Measurements from ENCODE around the gene PCDHGA9. TPM values are rescaled to one million over a fixed set of nuclear protein-coding genes. Genes with fewer than 3 reads are reported as not detected.
"Not testable (repeated sequence)": the region's sequence is repeated elsewhere in the genome, so short reads cannot be mapped to it uniquely, and the experiment has no call there.

The PCDHGA9 gene
- polyA plus RNA-seq, 3 donors, result 0.51 to 0.89 (median 0.67) TPM

DNA sequence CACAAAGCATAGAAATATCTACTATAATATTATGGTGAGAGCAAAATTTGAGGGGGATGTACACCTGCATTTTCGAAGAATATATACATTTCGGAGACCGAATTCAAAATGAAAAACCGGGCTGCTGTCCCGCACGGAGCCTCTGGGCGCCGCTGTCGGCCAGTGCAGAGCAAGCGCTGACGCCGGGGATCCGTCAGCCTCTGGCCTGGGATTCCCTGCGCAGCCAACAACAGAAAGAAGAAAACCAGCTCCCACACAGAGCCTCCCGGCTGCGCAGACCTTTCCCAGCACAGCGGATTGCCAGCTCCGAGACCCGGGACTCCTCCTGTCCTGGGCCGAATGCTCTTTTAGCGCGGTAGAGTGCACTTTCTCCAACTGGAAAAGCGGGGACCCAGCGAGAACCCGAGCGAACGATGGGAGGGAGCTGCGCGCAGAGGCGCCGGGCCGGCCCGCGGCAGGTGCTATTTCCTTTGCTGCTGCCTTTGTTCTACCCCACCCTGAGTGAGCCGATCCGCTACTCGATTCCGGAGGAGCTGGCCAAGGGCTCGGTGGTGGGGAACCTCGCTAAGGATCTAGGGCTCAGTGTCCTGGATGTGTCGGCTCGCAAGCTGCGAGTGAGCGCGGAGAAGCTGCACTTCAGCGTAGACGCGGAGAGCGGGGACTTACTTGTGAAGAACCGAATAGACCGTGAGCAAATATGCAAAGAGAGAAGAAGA lies 5.4 kb downstream of the PCDHGA9 start, which contains the start of gene PCDHGB6:
Gene PCDHGB6 (plus strand): TSS at position 232 of the 716 bp plus-strand sequence. CDS start 182 bp downstream, at position 414.
- not testable (repeated sequence) for H3K27ac ChIP-seq (ENCODE audit: low read depth, low read length)
- 9 to 12% (median 10%) methylated on average over 46 to 49 of the region's 51 CpGs for WGBS, 3 donors

DNA sequence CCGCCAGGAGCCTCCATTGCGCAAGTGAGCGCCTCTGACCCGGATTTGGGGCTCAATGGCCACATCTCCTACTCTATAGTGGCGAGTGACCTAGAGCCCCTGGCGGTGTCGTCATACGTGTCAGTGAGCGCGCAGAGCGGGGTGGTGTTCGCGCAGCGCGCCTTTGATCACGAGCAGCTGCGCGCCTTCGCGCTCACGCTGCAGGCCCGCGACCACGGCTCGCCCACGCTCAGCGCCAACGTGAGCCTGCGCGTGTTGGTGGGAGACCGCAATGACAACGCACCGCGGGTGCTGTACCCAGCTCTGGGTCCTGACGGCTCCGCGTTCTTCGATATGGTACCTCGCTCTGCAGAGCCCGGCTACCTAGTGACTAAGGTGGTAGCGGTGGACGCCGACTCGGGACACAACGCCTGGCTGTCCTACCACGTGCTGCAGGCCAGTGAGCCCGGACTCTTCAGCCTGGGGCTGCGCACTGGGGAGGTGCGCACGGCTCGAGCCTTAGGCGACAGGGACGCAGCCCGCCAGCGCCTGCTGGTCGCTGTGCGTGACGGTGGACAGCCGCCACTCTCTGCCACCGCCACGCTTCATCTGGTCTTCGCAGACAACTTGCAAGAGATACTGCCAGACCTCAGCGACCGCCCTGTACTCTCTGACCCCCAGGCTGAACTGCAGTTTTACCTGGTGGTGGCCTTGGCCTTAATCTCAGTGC lies 7.2 kb downstream of the PCDHGA9 start:
- WGBS, 3 donors, result 17 to 27% (median 24%) methylated on average over 64 of the region's 64 CpGs
- H3K27ac ChIP-seq (ENCODE audit: low read depth, low read length), result no peak overlapping the region

DNA sequence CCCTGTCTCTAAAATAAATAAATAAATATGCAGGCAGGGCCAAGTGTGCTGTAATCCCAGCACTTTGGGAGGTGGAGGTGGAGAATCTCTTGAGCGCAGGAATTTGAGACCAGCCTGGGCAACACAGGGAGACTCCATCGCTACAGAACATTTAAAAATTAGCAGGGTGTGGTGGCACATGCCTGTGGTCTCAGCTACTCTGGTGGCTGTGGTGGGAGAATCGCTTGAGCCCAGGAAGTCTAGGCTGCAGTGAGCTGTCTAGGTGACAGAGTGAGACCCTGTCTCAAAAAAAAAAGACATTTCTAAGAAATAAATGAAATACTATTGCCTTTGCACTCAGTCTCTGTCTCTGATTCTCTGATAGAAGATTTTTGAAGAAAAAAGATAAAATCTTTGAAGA lies 9.0 kb downstream of the PCDHGA9 start:
- 60 to 67% (median 61%) methylated on average over 3 of the region's 3 CpGs for WGBS, 3 donors
- no peak overlapping the region for H3K27ac ChIP-seq (ENCODE audit: low read depth, low read length)

DNA sequence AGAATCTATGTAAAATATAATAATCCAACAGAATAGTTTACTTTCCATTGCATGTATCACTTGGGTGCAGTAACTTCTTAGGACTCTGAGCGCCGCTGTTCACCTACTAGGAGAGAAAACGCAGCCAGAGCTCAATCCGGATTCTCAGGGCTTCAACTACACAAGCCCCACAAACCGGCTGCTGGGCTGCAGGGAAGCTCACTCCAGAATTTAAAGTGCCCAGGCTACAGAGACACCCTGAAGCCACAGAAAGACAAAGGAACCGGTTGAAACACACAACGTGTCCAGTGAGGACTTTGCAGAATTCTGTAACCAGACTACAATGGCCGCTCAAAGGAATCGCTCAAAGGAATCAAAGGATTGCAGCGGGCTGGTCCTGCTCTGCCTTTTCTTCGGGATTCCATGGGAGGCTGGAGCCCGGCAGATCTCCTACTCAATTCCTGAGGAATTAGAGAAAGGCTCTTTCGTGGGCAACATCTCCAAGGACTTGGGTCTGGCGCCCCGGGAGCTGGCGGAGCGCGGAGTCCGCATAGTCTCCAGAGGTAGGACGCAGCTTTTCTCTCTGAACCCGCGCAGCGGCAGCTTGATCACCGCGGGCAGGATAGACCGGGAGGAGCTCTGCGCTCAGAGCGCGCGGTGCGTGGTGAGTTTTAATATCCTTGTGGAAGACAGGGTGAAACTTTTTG lies 10.4 kb downstream of the PCDHGA9 start, which contains the start of gene PCDHGA10:
Gene PCDHGA10 (plus strand): TSS at position 134 of the 686 bp plus-strand sequence. CDS start 189 bp downstream, at position 323.
- H3K27ac ChIP-seq (ENCODE audit: low read depth, low read length), result no peak within 1 kb of the TSS

DNA sequence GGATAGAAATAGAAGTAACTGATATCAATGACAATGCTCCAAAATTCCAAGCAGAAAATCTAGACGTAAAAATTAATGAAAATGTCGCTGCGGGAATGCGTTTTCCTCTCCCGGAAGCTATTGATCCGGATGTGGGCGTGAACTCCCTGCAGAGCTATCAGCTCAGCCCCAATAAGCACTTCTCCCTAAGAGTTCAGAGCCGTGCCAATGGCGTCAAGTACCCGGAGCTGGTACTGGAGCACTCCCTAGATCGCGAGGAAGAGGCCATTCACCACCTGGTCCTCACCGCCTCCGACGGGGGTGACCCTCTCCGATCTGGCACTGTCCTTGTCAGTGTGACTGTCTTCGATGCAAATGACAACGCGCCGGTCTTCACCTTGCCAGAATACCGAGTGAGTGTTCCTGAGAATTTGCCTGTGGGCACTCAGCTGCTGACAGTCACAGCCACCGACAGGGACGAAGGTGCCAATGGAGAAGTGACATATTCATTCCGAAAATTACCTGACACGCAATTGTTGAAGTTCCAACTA lies 11.0 kb downstream of the PCDHGA9 start:
- no peak overlapping the region for H3K27ac ChIP-seq (ENCODE audit: low read depth, low read length)
- WGBS, 3 donors, result 15 to 18% (median 16%) methylated on average over 25 of the region's 25 CpGs

More for the DNA sequence above, 10.4 kb downstream of the PCDHGA9 start, which contains the start of gene PCDHGA10:
- WGBS, 3 donors, result 15 to 19% (median 15%) methylated on average over 31 of the region's 31 CpGs

DNA sequence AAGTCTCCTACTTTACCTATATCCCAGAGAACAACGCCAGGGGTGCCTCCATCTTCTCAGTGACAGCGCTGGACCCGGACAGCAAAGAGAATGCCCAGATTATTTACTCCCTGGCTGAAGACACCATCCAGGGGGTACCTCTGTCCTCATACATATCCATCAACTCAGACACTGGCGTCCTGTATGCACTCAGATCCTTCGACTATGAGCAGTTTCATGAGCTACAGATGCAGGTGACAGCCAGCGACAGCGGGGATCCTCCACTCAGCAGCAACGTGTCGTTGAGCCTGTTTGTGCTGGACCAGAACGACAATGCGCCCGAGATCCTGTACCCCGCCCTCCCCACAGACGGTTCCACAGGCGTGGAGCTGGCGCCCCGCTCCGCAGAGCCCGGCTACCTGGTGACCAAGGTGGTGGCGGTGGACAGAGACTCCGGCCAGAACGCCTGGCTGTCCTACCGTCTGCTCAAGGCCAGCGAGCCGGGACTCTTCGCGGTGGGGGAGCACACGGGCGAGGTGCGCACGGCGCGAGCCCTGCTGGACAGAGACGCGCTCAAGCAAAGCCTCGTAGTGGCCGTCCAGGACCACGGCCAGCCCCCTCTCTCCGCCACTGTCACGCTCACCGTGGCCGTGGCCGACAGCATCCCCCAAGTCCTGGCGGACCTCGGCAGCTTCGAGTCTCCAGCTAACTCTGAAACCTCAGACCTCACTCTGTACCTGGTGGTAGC lies 12.1 kb downstream of the PCDHGA9 start:
- WGBS, 3 donors, result 26 to 29% (median 26%) methylated on average over 37 to 46 of the region's 46 CpGs

DNA sequence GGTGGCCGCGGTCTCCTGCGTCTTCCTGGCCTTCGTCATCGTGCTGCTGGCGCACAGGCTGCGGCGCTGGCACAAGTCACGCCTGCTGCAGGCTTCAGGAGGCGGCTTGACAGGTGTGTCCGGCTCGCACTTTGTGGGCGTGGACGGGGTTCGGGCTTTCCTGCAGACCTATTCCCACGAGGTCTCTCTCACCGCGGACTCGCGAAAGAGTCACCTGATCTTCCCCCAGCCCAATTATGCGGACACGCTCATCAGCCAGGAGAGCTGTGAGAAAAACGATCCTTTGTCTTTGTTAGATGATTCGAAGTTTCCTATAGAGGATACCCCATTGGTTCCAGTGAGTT lies 12.7 kb downstream of the PCDHGA9 start:
- 21 to 29% (median 23%) methylated on average over 24 of the region's 24 CpGs for WGBS, 3 donors
- not testable (repeated sequence) for H3K27ac ChIP-seq (ENCODE audit: low read depth, low read length)

More for the DNA sequence above, 12.1 kb downstream of the PCDHGA9 start:
- not testable (repeated sequence) for H3K27ac ChIP-seq (ENCODE audit: low read depth, low read length)

DNA sequence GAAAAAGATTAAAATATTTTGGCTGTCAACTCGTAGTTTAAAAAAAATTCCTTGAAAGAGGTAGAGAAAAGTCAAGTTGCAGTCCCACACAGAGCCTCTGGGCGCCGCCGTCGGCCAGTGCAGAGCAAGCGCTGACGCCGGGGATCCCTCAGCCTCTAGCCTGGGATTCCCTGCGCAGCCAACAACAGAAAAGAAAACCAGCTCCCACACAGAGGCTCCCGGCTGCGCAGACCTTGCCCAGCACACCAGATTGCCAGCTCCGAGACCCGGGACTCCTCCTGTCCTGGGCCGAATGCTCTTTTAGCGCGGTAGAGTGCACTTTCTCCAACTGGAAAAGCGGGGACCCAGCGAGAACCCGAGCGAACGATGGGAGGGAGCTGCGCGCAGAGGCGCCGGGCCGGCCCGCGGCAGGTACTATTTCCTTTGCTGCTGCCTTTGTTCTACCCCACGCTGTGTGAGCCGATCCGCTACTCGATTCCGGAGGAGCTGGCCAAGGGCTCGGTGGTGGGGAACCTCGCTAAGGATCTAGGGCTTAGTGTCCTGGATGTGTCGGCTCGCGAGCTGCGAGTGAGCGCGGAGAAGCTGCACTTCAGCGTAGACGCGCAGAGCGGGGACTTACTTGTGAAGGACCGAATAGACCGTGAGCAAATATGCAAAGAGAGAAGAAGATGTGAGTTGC lies 15.1 kb downstream of the PCDHGA9 start, which contains the start of gene PCDHGB7:
Gene PCDHGB7 (plus strand): TSS at position 184 of the 679 bp plus-strand sequence. CDS start 183 bp downstream, at position 367.
- 6 to 10% (median 7%) methylated on average over 39 to 47 of the region's 47 CpGs for WGBS, 3 donors
- H3K27ac ChIP-seq (ENCODE audit: low read depth, low read length), result not testable (repeated sequence)

DNA sequence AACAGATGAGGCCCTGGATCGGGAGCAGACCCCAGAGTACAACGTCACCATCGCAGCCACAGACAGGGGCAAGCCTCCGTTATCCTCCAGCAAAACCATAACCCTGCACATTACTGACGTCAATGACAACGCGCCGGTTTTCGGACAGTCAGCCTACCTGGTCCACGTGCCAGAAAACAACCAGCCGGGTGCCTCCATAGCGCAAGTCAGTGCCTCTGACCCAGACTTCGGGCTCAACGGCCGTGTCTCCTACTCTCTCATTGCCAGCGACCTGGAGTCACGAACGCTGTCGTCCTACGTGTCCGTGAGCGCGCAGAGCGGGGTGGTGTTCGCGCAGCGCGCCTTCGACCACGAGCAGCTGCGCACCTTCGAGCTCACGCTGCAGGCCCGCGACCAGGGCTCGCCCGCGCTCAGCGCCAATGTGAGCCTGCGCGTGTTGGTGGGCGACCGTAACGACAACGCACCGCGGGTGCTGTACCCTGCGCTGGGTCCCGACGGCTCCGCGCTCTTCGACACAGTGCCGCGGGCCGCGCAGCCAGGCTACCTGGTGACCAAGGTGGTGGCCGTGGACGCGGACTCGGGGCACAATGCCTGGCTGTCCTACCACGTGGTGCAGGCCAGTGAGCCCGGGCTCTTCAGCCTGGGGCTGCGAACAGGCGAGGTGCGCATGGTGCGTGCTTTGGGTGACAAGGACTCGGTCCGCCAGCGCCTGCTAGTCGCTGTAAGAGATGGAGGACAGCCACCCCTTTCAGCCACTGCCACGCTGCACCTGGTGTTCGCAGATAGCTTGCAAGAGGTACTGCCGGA lies 16.7 kb downstream of the PCDHGA9 start:
- no peak overlapping the region for H3K27ac ChIP-seq (ENCODE audit: low read depth, low read length)
- WGBS, 3 donors, result 21 to 31% (median 30%) methylated on average over 74 of the region's 74 CpGs

DNA sequence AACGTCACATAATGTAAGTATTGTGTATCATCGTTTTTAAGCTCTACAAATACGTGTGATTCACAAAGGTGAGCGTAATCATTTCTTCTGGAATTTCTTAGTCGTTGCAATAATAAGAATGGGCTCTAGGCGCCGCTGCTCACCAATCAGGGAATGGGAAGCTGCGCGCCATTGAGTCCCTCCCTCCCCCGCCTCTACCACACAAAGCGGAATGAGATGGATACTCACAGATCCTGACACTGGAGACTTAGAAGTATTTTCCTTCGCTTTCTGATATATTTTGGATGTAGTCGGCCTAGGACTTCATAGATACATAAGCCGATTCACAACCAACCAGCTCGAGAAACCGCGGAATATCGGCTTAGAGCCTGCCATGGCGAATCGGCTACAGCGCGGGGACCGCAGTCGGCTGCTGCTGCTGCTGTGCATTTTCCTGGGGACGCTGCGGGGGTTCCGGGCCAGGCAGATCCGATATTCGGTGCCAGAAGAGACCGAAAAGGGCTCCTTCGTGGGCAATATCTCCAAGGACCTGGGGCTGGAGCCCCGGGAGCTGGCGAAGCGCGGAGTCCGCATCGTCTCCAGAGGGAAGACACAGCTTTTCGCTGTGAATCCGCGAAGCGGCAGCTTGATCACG lies 18.4 kb downstream of the PCDHGA9 start, which contains the start of gene PCDHGA11:
Gene PCDHGA11 (plus strand): TSS at position 197 of the 634 bp plus-strand sequence. CDS start 177 bp downstream, at position 374.
- no peak within 1 kb of the TSS for H3K27ac ChIP-seq (ENCODE audit: low read depth, low read length)
- 9 to 11% (median 10%) methylated on average over 42 of the region's 42 CpGs for WGBS, 3 donors

DNA sequence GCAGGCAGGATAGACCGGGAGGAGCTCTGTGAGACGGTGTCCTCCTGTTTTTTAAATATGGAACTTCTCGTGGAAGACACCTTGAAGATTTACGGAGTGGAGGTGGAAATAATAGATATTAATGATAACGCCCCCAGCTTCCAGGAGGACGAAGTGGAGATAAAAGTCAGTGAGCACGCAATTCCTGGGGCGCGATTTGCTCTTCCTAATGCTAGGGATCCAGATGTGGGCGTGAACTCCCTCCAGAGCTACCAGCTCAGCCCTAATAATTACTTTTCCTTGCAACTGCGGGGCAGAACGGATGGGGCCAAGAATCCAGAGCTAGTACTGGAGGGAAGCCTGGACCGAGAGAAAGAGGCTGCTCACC lies 18.9 kb downstream of the PCDHGA9 start:
- H3K27ac ChIP-seq (ENCODE audit: low read depth, low read length), result no peak overlapping the region
- WGBS, 3 donors, result 8 to 13% (median 13%) methylated on average over 13 of the region's 13 CpGs

DNA sequence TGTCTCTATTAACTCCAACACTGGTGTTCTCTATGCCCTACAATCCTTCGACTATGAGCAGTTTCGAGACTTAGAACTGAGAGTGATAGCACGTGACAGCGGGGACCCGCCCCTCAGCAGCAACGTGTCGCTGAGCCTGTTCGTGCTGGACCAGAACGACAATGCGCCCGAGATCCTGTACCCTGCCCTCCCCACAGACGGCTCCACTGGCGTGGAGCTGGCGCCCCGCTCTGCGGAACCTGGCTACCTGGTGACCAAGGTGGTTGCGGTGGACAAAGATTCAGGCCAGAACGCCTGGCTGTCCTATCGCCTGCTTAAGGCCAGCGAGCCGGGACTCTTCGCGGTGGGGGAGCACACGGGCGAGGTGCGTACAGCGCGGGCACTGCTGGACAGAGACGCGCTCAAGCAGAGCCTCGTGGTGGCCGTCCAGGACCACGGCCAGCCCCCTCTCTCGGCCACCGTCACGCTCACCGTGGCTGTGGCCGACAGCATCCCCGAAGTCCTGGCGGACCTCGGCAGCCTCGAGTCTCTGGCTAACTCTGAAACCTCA lies 20.2 kb downstream of the PCDHGA9 start:
- WGBS, 3 donors, result 16 to 25% (median 23%) methylated on average over 35 to 42 of the region's 42 CpGs

DNA sequence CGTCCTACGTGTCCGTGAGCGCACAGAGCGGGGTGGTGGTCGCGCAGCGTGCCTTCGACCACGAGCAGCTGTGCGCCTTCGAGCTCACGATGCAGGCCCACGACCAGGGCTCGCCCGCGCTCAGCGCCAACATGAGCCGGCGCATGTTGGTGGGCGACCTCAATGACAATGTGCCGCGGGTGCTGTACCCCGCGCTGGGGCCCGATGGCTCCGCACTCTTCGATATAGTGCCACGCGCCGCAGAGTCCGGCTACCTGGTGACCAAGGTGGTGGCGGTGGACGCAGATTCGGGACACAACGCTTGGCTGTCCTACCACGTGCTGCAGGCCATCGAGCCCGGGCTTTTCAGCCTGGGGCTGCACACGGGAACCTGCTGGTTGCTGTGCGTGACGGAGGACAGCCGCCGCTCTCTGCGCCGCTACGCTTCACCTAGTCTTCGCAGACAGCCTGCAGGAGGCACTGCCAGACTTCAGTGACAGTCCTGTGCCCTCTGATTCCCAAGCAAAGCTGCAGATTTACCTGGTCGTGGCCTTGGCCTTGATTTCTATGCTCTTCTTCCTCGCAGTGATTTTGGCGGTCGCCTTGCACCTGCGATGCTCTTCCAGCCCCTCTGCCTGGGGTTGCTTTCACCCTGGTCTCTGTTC lies 25.3 kb downstream of the PCDHGA9 start:
- 34 to 46% (median 43%) methylated on average over 53 of the region's 53 CpGs for WGBS, 3 donors
- no peak overlapping the region for H3K27ac ChIP-seq (ENCODE audit: low read depth, low read length)

More for the DNA sequence above, 20.2 kb downstream of the PCDHGA9 start:
- no peak overlapping the region for H3K27ac ChIP-seq (ENCODE audit: low read depth, low read length)

DNA sequence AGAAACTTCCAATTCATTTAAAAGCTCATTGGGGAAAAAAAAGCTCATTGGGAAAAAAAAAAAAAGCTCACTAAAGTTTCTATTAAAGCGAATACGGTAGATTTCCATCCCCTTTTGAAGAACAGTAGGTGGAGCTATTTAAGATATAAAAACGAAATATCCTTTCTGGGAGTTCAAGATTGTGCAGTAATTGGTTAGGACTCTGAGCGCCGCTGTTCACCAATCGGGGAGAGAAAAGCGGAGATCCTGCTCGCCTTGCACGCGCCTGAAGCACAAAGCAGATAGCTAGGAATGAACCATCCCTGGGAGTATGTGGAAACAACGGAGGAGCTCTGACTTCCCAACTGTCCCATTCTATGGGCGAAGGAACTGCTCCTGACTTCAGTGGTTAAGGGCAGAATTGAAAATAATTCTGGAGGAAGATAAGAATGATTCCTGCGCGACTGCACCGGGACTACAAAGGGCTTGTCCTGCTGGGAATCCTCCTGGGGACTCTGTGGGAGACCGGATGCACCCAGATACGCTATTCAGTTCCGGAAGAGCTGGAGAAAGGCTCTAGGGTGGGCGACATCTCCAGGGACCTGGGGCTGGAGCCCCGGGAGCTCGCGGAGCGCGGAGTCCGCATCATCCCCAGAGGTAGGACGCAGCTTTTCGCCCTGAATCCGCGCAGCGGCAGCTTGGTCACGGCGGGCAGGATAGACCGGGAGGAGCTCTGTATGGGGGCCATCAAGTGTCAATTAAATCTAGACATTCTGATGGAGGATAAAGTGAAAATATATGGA lies 27.9 kb downstream of the PCDHGA9 start, which contains the start of gene PCDHGA12:
Gene PCDHGA12 (plus strand): TSS at position 176 of the 782 bp plus-strand sequence. CDS start 253 bp downstream, at position 429.
- H3K27ac ChIP-seq (ENCODE audit: low read depth, low read length), result no peak within 1 kb of the TSS
- 7 to 12% (median 11%) methylated on average over 33 of the region's 33 CpGs for WGBS, 3 donors

DNA sequence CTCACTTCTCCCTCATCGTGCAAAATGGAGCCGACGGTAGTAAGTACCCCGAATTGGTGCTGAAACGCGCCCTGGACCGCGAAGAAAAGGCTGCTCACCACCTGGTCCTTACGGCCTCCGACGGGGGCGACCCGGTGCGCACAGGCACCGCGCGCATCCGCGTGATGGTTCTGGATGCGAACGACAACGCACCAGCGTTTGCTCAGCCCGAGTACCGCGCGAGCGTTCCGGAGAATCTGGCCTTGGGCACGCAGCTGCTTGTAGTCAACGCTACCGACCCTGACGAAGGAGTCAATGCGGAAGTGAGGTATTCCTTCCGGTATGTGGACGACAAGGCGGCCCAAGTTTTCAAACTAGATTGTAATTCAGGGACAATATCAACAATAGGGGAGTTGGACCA lies 28.7 kb downstream of the PCDHGA9 start:
- 9 to 14% (median 13%) methylated on average over 37 of the region's 37 CpGs for WGBS, 3 donors
- no peak overlapping the region for H3K27ac ChIP-seq (ENCODE audit: low read depth, low read length)
